Loucy (cell line): ENCODE results near the gene DPP8.

ENCODE experiments used
- CTCF ChIP-seq: fragments of 200-600 bp; sonication (generic); conservative IDR thresholded peaks from 2 replicates; pipeline ENCODE4 v1.5.1; 2014; ENCODE audit warnings: mild to moderate bottlenecking, antibody characterized with exemption, low read length
- EZH2phosphoT487 ChIP-seq: fragments of 200-600 bp; IDR thresholded peaks from 2 replicates; pipeline ENCODE4 v1.6.1; 2018; ENCODE audit warnings: antibody characterized with exemption, mild to moderate bottlenecking, moderate library complexity, borderline replicate concordance

- no peak for TF ChIP-seq CTCF
- TF ChIP-seq EZH2phosphoT487, result no peak
These were observed 40.8 kb upstream of the DPP8 start for GRCh38 chr15:65558336-65558735.
